GM23338 (cell line): ENCODE results near the gene GRK3. TPM values are rescaled to one million over a fixed set of nuclear protein-coding genes. Genes with fewer than 3 reads are reported as not detected.

Experiments
- ATAC-seq: fragments of 200-7000 bp; cut with Tn5 transposase; 3 replicates; pipeline ENCODE4 v1.9.1; 2020
- DNase-seq: peaks from one replicate; pipeline ENCODE4 v3.0.0-alpha.2; 2015; ENCODE audit warnings: low spot score
- H2AFZ ChIP-seq: fragments of 200-600 bp; sonication (generic); 2 replicates; pipeline ENCODE4 v1.8.0; 2016; ENCODE audit warnings: antibody characterized with exemption, mild to moderate bottlenecking, moderate library complexity
- H3F3A ChIP-seq: fragments of 200-600 bp; sonication (generic); replicated peaks from 2 replicates; pipeline ENCODE4 v1.8.0; 2017; ENCODE audit warnings: antibody characterized with exemption, mixed run types, low read depth
- H3K27ac ChIP-seq: fragments of 200-600 bp; sonication (generic); 2 replicates; pipeline ENCODE4 v1.6.1; 2016; ENCODE audit warnings: low read depth
- H3K27me3 ChIP-seq: fragments of 200-600 bp; sonication (generic); 2 replicates; pipeline ENCODE4 v1.8.0; 2016; ENCODE audit warnings: mild to moderate bottlenecking, mixed run types, moderate library complexity; ENCODE audit not compliant: insufficient read depth
- H3K36me3 ChIP-seq: fragments of 200-600 bp; sonication (generic); 2 replicates; pipeline ENCODE4 v1.8.0; 2016; ENCODE audit warnings: mild to moderate bottlenecking; ENCODE audit not compliant: insufficient read depth
- H3K4me1 ChIP-seq: fragments of 200-600 bp; sonication (generic); 2 replicates; pipeline ENCODE4 v1.8.0; 2016; ENCODE audit warnings: mild to moderate bottlenecking, moderate library complexity; ENCODE audit not compliant: insufficient read depth
- H3K4me2 ChIP-seq: fragments of 200-600 bp; sonication (generic); 2 replicates; pipeline ENCODE4 v1.7.1; 2017; ENCODE audit warnings: mixed run types
- H3K4me3 ChIP-seq: fragments of 200-600 bp; sonication (generic); 2 replicates; pipeline ENCODE4 v1.6.1; 2016; ENCODE audit warnings: mixed run types
- H3K79me2 ChIP-seq: fragments of 200-600 bp; sonication (generic); replicated peaks from 2 replicates; pipeline ENCODE4 v1.8.0; 2017; ENCODE audit warnings: mild to moderate bottlenecking; ENCODE audit not compliant: insufficient read depth
- H3K9me2 ChIP-seq: fragments of 200-600 bp; sonication (generic); 2 replicates; pipeline ENCODE4 v1.8.0; 2017; ENCODE audit not compliant: insufficient read depth
- H4K20me1 ChIP-seq: fragments of 200-600 bp; sonication (generic); replicated peaks from 2 replicates; pipeline ENCODE4 v1.8.0; 2017; ENCODE audit warnings: mild to moderate bottlenecking; ENCODE audit not compliant: insufficient read depth
- H3K27ac Mint-ChIP-seq: 2 replicates; pipeline ENCODE4 v1.8.0; 2020; ENCODE audit warnings: inconsistent platforms, mild to moderate bottlenecking, moderate library complexity, mixed read lengths
- H3K27me3 Mint-ChIP-seq: 3 replicates; pipeline ENCODE4 v1.8.0; 2022; ENCODE audit warnings: low read depth, mild to moderate bottlenecking, moderate library complexity, mixed read lengths, inconsistent platforms; ENCODE audit not compliant: insufficient read depth, poor library complexity
- H3K36me3 Mint-ChIP-seq: 3 replicates; pipeline ENCODE4 v1.8.0; 2021; ENCODE audit warnings: low read depth, mild to moderate bottlenecking, inconsistent platforms, moderate library complexity, mixed read lengths
- H3K4me1 Mint-ChIP-seq: 3 replicates; pipeline ENCODE4 v1.8.0; 2020; ENCODE audit warnings: mild to moderate bottlenecking, inconsistent platforms, mixed read lengths
- H3K4me3 Mint-ChIP-seq: 3 replicates; pipeline ENCODE4 v1.8.0; 2021; ENCODE audit warnings: moderate library complexity, mild to moderate bottlenecking, inconsistent platforms, mixed read lengths
- H3K9me3 Mint-ChIP-seq: 3 replicates; pipeline ENCODE4 v1.8.0; 2020; ENCODE audit warnings: moderate library complexity, mild to moderate bottlenecking, inconsistent platforms, mixed read lengths
- CREB1 ChIP-seq: fragments of 250-450 bp; sonication (Bioruptor Pico); IDR thresholded peaks from 2 replicates; pipeline ENCODE4 v1.5.0; 2020; ENCODE audit warnings: low read depth, mild to moderate bottlenecking, moderate library complexity
- EZH2 ChIP-seq: fragments of 200-600 bp; sonication (generic); IDR thresholded peaks from one replicate; pipeline ENCODE4 v1.8.0; 2017; ENCODE audit warnings: antibody characterized with exemption, mild to moderate bottlenecking, low read depth; ENCODE audit not compliant: unreplicated experiment
- EZH2phosphoT487 ChIP-seq: fragments of 200-600 bp; sonication (generic); IDR thresholded peaks from one replicate; pipeline ENCODE4 v1.8.1; 2018; ENCODE audit warnings: antibody characterized with exemption; ENCODE audit not compliant: unreplicated experiment
- JUNB ChIP-seq: IDR thresholded peaks from one replicate; pipeline ENCODE4 v1.6.1; 2016; ENCODE audit warnings: antibody characterized with exemption; ENCODE audit not compliant: unreplicated experiment
- NANOG ChIP-seq: IDR thresholded peaks from 2 replicates; pipeline ENCODE4 v1.6.1; 2016; ENCODE audit warnings: antibody characterized with exemption, borderline replicate concordance
- POLR2AphosphoS5 ChIP-seq: IDR thresholded peaks from 2 replicates; pipeline ENCODE4 v1.6.1; 2016; ENCODE audit warnings: antibody characterized with exemption, low read depth
- STAT1 ChIP-seq: IDR thresholded peaks from one replicate; pipeline ENCODE4 v1.6.1; 2016; ENCODE audit warnings: antibody characterized with exemption; ENCODE audit not compliant: unreplicated experiment
- ZNF114 ChIP-seq: fragments of 250-450 bp; sonication (Bioruptor Pico); IDR thresholded peaks from 2 replicates; pipeline ENCODE4 v1.5.0; 2020; ENCODE audit warnings: mild to moderate bottlenecking, moderate library complexity
- ZNF331 ChIP-seq: fragments of 250-450 bp; sonication (Bioruptor Pico); IDR thresholded peaks from 2 replicates; pipeline ENCODE4 v1.5.0; 2020; ENCODE audit warnings: low read depth, mild to moderate bottlenecking, moderate library complexity
- polyA plus RNA-seq: library from polyadenylated mRNA; unstranded; fragments of >200 nt; fragmentation: Nextera tagmentation; extraction: Ambion mirVana; gene quantifications from 2 replicates; pipeline ENCODE4 v1.2.1, GENCODE V29; 2016
- total RNA-seq: library from RNA; depleted of rRNA; stranded (reverse); fragments of >200 nt; shearing (Covaris generic); gene quantifications from 2 replicates; pipeline ENCODE4 v1.2.3, GENCODE V29; 2014
- TF ChIP-seq, protein P1 (sequence below): fragments of 250-450 bp; sonication (Bioruptor Pico); IDR thresholded peaks from 2 replicates; pipeline ENCODE4 v1.5.0; 2020; ENCODE audit warnings: mild to moderate bottlenecking, moderate library complexity
- TF ChIP-seq, protein P2 (sequence below), 2 experiments: fragments of 200-600 bp in 1 of 2; sonication (generic) in 1 of 2; conservative IDR thresholded peaks; 2 replicates each; pipeline versions ENCODE4 v1.5.1 to v1.6.1; 2016 to 2017; ENCODE audit warnings: antibody characterized with exemption in 2 of 2, low read depth in 2 of 2, mild to moderate bottlenecking in 2 of 2, moderate library complexity in 1 of 2
- TF ChIP-seq, protein P3 (sequence below): IDR thresholded peaks from one replicate; pipeline ENCODE4 v1.6.1; 2018; ENCODE audit warnings: antibody characterized with exemption; ENCODE audit not compliant: unreplicated experiment
- TF ChIP-seq, protein P4 (sequence below): IDR thresholded peaks from 2 replicates; pipeline ENCODE4 v1.6.1; 2016; ENCODE audit warnings: antibody characterized with exemption

Gene GRK3
- total and polyA plus RNA-seq, 2 experiments from 2014 or later: 6.0 to 25.3 TPM

DNA sequence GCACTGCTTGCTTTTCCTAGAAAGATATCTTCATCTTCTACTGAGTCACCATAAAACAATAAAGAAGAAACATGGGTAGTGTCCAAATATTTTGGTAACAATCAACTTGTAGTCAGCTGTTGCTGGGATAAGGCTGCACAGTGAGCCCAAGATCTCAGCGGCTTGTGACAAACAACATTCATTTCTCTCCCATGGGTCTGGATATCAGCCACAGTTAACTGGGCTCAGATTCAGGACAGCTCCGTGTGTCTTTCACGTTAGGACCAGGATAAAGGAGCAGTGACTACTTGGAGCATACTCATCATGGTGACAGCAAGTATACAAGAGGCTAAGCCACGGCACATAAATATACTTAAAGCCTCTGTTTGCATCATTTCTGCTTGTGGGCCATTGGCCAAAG is 27.9 kb upstream of the GRK3 start:
- Mint-ChIP-seq H3K4me1 (no peaks in the 10 kb centered on the region), H3K36me3 (no peaks in the 10 kb centered on the region), H3K4me3 (no peak overlapping the region), H3K9me3 (no peaks in the 10 kb centered on the region), H3K27me3 (peaks cover 2% of the 10 kb centered on the region), H3K27ac (no peak overlapping the region)
- H2AFZ ChIP-seq: no peak overlapping the region
- H3K9me2 ChIP-seq: 0 out of 2 replicates have a peak, but pooled peaks cover 5% of the 10 kb centered on the region
- H3K27ac ChIP-seq: no peak overlapping the region
- no peaks in the 10 kb centered on the region for H3K79me2 ChIP-seq
- no peak overlapping the region for H3K4me3 ChIP-seq
- no peak overlapping the region for H3K4me2 ChIP-seq
- H3K36me3 ChIP-seq: no peaks in the 10 kb centered on the region
- TF ChIP-seq ZNF114 (no peak), ZNF331 (CRISPR knock-in tag) (no peak), NANOG (no peak), STAT1 (no peak), JUNB (no peak), CREB1 (CRISPR knock-in tag) (no peak), POLR2AphosphoS5 (no peak), EZH2phosphoT487 (no peak), EZH2 (no peak)
- TF ChIP-seq, protein P1, sequence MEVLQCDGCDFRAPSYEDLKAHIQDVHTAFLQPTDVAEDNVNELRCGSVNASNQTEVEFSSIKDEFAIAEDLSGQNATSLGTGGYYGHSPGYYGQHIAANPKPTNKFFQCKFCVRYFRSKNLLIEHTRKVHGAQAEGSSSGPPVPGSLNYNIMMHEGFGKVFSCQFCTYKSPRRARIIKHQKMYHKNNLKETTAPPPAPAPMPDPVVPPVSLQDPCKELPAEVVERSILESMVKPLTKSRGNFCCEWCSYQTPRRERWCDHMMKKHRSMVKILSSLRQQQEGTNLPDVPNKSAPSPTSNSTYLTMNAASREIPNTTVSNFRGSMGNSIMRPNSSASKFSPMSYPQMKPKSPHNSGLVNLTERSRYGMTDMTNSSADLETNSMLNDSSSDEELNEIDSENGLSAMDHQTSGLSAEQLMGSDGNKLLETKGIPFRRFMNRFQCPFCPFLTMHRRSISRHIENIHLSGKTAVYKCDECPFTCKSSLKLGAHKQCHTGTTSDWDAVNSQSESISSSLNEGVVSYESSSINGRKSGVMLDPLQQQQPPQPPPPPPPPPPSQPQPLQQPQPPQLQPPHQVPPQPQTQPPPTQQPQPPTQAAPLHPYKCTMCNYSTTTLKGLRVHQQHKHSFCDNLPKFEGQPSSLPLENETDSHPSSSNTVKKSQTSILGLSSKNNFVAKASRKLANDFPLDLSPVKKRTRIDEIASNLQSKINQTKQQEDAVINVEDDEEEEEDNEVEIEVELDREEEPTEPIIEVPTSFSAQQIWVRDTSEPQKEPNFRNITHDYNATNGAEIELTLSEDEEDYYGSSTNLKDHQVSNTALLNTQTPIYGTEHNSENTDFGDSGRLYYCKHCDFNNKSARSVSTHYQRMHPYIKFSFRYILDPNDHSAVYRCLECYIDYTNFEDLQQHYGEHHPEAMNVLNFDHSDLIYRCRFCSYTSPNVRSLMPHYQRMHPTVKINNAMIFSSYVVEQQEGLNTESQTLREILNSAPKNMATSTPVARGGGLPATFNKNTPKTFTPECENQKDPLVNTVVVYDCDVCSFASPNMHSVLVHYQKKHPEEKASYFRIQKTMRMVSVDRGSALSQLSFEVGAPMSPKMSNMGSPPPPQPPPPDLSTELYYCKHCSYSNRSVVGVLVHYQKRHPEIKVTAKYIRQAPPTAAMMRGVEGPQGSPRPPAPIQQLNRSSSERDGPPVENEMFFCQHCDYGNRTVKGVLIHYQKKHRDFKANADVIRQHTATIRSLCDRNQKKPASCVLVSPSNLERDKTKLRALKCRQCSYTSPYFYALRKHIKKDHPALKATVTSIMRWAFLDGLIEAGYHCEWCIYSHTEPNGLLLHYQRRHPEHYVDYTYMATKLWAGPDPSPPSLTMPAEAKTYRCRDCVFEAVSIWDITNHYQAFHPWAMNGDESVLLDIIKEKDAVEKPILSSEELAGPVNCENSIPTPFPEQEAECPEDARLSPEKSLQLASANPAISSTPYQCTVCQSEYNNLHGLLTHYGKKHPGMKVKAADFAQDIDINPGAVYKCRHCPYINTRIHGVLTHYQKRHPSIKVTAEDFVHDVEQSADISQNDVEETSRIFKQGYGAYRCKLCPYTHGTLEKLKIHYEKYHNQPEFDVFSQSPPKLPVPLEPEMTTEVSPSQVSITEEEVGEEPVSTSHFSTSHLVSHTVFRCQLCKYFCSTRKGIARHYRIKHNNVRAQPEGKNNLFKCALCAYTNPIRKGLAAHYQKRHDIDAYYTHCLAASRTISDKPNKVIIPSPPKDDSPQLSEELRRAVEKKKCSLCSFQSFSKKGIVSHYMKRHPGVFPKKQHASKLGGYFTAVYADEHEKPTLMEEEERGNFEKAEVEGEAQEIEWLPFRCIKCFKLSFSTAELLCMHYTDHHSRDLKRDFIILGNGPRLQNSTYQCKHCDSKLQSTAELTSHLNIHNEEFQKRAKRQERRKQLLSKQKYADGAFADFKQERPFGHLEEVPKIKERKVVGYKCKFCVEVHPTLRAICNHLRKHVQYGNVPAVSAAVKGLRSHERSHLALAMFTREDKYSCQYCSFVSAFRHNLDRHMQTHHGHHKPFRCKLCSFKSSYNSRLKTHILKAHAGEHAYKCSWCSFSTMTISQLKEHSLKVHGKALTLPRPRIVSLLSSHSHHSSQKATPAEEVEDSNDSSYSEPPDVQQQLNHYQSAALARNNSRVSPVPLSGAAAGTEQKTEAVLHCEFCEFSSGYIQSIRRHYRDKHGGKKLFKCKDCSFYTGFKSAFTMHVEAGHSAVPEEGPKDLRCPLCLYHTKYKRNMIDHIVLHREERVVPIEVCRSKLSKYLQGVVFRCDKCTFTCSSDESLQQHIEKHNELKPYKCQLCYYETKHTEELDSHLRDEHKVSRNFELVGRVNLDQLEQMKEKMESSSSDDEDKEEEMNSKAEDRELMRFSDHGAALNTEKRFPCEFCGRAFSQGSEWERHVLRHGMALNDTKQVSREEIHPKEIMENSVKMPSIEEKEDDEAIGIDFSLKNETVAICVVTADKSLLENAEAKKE: no peak
- TF ChIP-seq, protein P2, sequence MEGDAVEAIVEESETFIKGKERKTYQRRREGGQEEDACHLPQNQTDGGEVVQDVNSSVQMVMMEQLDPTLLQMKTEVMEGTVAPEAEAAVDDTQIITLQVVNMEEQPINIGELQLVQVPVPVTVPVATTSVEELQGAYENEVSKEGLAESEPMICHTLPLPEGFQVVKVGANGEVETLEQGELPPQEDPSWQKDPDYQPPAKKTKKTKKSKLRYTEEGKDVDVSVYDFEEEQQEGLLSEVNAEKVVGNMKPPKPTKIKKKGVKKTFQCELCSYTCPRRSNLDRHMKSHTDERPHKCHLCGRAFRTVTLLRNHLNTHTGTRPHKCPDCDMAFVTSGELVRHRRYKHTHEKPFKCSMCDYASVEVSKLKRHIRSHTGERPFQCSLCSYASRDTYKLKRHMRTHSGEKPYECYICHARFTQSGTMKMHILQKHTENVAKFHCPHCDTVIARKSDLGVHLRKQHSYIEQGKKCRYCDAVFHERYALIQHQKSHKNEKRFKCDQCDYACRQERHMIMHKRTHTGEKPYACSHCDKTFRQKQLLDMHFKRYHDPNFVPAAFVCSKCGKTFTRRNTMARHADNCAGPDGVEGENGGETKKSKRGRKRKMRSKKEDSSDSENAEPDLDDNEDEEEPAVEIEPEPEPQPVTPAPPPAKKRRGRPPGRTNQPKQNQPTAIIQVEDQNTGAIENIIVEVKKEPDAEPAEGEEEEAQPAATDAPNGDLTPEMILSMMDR (conservative IDR thresholded peaks at IDR 0.05; ENCODE audit: low read depth in 2 of 2): no peak
- TF ChIP-seq, protein P3, sequence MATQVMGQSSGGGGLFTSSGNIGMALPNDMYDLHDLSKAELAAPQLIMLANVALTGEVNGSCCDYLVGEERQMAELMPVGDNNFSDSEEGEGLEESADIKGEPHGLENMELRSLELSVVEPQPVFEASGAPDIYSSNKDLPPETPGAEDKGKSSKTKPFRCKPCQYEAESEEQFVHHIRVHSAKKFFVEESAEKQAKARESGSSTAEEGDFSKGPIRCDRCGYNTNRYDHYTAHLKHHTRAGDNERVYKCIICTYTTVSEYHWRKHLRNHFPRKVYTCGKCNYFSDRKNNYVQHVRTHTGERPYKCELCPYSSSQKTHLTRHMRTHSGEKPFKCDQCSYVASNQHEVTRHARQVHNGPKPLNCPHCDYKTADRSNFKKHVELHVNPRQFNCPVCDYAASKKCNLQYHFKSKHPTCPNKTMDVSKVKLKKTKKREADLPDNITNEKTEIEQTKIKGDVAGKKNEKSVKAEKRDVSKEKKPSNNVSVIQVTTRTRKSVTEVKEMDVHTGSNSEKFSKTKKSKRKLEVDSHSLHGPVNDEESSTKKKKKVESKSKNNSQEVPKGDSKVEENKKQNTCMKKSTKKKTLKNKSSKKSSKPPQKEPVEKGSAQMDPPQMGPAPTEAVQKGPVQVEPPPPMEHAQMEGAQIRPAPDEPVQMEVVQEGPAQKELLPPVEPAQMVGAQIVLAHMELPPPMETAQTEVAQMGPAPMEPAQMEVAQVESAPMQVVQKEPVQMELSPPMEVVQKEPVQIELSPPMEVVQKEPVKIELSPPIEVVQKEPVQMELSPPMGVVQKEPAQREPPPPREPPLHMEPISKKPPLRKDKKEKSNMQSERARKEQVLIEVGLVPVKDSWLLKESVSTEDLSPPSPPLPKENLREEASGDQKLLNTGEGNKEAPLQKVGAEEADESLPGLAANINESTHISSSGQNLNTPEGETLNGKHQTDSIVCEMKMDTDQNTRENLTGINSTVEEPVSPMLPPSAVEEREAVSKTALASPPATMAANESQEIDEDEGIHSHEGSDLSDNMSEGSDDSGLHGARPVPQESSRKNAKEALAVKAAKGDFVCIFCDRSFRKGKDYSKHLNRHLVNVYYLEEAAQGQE: no peak
- TF ChIP-seq, protein P4, sequence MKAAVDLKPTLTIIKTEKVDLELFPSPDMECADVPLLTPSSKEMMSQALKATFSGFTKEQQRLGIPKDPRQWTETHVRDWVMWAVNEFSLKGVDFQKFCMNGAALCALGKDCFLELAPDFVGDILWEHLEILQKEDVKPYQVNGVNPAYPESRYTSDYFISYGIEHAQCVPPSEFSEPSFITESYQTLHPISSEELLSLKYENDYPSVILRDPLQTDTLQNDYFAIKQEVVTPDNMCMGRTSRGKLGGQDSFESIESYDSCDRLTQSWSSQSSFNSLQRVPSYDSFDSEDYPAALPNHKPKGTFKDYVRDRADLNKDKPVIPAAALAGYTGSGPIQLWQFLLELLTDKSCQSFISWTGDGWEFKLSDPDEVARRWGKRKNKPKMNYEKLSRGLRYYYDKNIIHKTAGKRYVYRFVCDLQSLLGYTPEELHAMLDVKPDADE: no peak
- no peaks in the 10 kb centered on the region for H3F3A ChIP-seq
- ATAC-seq (no peak), DNase-seq (no peak)
- no peaks in the 10 kb centered on the region for H4K20me1 ChIP-seq
- no peaks in the 10 kb centered on the region for H3K4me1 ChIP-seq
- no peaks in the 10 kb centered on the region for H3K27me3 ChIP-seq
